ENCODE measurements around the gene SIX3. TPM values are rescaled to one million over a fixed set of nuclear protein-coding genes. Genes with fewer than 3 reads are reported as not detected.

Gene SIX3
- total and polyA plus RNA-seq, 2 experiments from 2014 or later = not detected

DNA sequence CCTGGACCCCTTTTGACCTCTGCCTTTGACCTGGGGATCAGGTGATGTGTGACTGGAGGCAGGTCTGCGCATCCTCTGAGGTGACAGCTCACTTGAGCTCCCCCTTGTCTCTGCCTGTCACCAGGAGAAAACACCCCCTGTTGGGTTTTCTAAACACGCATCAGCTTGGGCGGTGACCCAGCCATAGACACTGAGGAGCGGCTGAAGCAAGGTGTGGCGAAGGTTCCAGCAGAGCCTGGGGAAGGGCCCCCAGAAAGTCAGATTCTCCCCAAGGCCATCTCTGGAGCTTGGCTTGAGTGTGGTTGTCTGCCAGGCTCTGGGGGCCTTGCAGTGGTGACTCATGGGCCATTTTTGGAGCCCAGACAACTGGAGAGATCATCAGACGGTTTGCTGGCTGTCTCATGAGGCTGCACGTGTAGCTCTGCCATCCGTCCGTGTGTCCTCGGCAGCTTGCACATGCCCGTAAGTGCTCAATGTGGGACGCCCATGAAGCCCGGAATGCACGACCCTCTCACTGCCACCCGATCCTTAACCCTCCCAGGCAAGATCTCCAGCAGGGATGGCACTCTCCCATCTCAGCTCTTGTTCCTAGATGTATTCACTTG, 29.4 kb downstream of the SIX3 start:
- Histone ChIP-seq H3K4me3 (no peak overlapping the region), H3K4me2 (ENCODE audit: unreplicated experiment) (no peak overlapping the region), H3K9me2 (ENCODE audit: insufficient read depth) (no peaks in the 10 kb centered on the region), H3K79me2 (ENCODE audit: insufficient read depth) (no peaks in the 10 kb centered on the region), H3K27ac (no peak overlapping the region), H3F3A (ENCODE audit: insufficient read depth) (no peaks in the 10 kb centered on the region), H2AFZ (no peak overlapping the region), H4K20me1 (ENCODE audit: insufficient read depth) (no peaks in the 10 kb centered on the region), H3K27me3 (replicated peaks; ENCODE audit: insufficient read depth) (no peaks in the 10 kb centered on the region), H3K36me3 (ENCODE audit: low read depth) (no peaks in the 10 kb centered on the region), H3K9ac (no peak overlapping the region), H3K9me3 (ENCODE audit: low read depth) (no peaks in the 10 kb centered on the region), H3K4me1 (ENCODE audit: insufficient read depth) (no peaks in the 10 kb centered on the region)
- no peak for TF ChIP-seq EZH2 (IDR thresholded peaks at IDR 0.05; ENCODE audit: insufficient read depth, poor library complexity, severe bottlenecking)
- no peak for TF ChIP-seq EZH2phosphoT487 (IDR thresholded peaks at IDR 0.05; ENCODE audit: insufficient read depth, low read depth)
- 75% methylated on average over 15 of the region's 15 CpGs for WGBS, 2 experiments (ENCODE audit: low coverage in 1 of 2, low lambda C conversion rate in 2 of 2, missing lambda C conversion rate in 2 of 2)
- DNase-seq = no peak
- in situ Hi-C loops (cut with MboI) = loop anchor here (25.0 kb wide), 1 partner anchor 934 kb away; no protein-coding TSS in a partner anchor

DNA sequence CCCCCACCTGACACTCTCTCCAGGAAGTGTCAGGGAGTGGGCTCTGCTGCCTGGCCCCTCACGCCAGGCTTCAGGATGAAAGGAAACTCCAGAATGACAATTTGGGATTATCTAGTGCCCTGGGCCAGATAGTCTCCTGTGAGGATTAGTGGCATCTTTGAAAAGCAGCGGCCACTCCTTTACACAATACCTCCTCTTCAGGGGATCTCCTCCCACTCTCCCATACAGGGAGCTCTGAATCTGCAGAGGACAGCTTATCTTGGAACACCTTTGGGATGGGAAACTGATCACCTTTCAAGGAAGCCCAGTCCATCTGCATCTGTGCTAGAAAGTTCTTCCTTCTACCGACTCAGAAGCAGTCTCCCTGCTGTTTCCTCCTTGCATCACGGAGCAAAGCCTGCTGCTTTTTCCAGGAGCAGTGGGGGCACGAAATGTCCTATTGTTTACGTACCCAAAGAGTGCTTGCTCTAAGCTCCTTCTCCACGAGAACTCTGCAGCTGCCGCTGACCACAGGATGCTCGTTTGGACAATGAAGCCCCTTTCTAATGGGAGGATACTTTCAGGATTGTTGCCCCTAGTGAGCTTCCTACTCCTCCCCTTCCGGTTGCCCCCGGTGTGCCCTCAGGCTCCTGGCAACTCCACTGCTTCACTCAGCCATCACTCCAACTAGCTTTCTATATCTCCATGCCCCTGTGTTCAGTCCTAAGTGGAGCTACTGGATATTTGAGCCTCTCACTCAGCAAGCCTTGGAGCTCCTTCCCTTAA, 31.5 kb downstream of the SIX3 start:
- Histone ChIP-seq H3K9ac (no peak overlapping the region), H3K27me3 (replicated peaks; ENCODE audit: insufficient read depth) (peaks cover 3% of the 10 kb centered on the region), H4K20me1 (ENCODE audit: insufficient read depth) (no peaks in the 10 kb centered on the region), H3K4me1 (ENCODE audit: insufficient read depth) (no peaks in the 10 kb centered on the region), H3K27ac (no peak overlapping the region), H3F3A (ENCODE audit: insufficient read depth) (no peaks in the 10 kb centered on the region), H3K4me2 (ENCODE audit: unreplicated experiment) (no peak overlapping the region), H3K9me3 (ENCODE audit: low read depth) (no peaks in the 10 kb centered on the region), H2AFZ (no peak overlapping the region), H3K36me3 (ENCODE audit: low read depth) (no peaks in the 10 kb centered on the region), H3K79me2 (ENCODE audit: insufficient read depth) (no peaks in the 10 kb centered on the region), H3K9me2 (ENCODE audit: insufficient read depth) (no peaks in the 10 kb centered on the region), H3K4me3 (no peak overlapping the region)
- DNase-seq = no peak
- in situ Hi-C loops (cut with MboI) = loop anchor here (25.0 kb wide), 1 partner anchor 936 kb away; no protein-coding TSS in a partner anchor
- TF ChIP-seq EZH2 (IDR thresholded peaks at IDR 0.05; ENCODE audit: insufficient read depth, poor library complexity, severe bottlenecking) (no peak), EZH2phosphoT487 (IDR thresholded peaks at IDR 0.05; ENCODE audit: insufficient read depth, low read depth) (no peak)
- 50 to 51% methylated on average over 11 of the region's 11 CpGs for WGBS, 2 experiments (ENCODE audit: low coverage in 1 of 2, low lambda C conversion rate in 2 of 2, missing lambda C conversion rate in 2 of 2)

DNA sequence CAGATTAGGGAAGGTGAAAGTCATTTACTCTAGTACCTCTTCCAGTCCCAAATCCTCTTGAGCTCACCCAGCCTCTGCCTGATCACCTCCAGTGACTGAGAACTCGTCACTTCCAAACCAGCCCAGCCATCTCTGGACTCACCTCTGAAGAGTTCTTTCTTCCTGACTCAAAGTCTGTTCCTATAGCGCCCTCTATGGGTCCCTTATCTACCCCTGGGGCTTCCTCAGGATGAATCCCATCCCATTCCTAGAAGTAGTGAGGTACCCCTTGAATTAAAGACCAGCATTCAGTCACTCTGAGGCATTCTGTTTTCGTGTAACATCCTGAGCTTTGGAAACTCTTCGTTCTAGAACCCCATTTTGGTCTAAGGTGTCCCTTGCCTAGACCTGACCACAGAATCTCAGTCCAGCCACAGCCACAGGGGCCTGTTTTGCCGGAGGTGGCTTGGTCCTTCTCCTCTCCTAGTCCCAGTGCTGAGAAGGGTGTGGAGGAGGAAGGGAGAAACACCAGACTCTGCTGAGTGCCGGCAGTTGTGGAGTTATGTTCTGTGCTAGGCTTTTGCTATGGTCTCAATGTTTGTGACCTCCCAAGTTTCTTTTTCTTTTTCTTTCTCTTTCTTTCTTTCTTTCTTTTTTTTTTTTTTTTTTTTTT, 32.7 kb downstream of the SIX3 start:
- H3K9ac ChIP-seq = no peak overlapping the region
- no peak overlapping the region for H3K4me2 ChIP-seq (ENCODE audit: unreplicated experiment)
- no peak overlapping the region for H3K4me3 ChIP-seq
- no peaks in the 10 kb centered on the region for H3F3A ChIP-seq (ENCODE audit: insufficient read depth)
- no peak overlapping the region for H3K27ac ChIP-seq
- no peaks in the 10 kb centered on the region for H3K9me3 ChIP-seq (ENCODE audit: low read depth)
- DNase-seq = peak; percentile 80
- no peaks in the 10 kb centered on the region for H3K79me2 ChIP-seq (ENCODE audit: insufficient read depth)
- 56 to 58% methylated on average over 6 of the region's 6 CpGs for WGBS, 2 experiments (ENCODE audit: low coverage in 1 of 2, low lambda C conversion rate in 2 of 2, missing lambda C conversion rate in 2 of 2)
- TF ChIP-seq EZH2phosphoT487 (IDR thresholded peaks at IDR 0.05; ENCODE audit: insufficient read depth, low read depth) = no peak
- TF ChIP-seq EZH2 (IDR thresholded peaks at IDR 0.05; ENCODE audit: insufficient read depth, poor library complexity, severe bottlenecking) = no peak
- no peaks in the 10 kb centered on the region for H3K9me2 ChIP-seq (ENCODE audit: insufficient read depth)
- in situ Hi-C loops (cut with MboI) = loop anchor here (25.0 kb wide), 1 partner anchor 937 kb away; no protein-coding TSS in a partner anchor
- H4K20me1 ChIP-seq (ENCODE audit: insufficient read depth) = no peaks in the 10 kb centered on the region
- H2AFZ ChIP-seq = no peak overlapping the region
- H3K36me3 ChIP-seq (ENCODE audit: low read depth) = no peaks in the 10 kb centered on the region
- H3K27me3 ChIP-seq (replicated peaks; ENCODE audit: insufficient read depth) = peaks cover 5% of the 10 kb centered on the region
- no peaks in the 10 kb centered on the region for H3K4me1 ChIP-seq (ENCODE audit: insufficient read depth)

DNA sequence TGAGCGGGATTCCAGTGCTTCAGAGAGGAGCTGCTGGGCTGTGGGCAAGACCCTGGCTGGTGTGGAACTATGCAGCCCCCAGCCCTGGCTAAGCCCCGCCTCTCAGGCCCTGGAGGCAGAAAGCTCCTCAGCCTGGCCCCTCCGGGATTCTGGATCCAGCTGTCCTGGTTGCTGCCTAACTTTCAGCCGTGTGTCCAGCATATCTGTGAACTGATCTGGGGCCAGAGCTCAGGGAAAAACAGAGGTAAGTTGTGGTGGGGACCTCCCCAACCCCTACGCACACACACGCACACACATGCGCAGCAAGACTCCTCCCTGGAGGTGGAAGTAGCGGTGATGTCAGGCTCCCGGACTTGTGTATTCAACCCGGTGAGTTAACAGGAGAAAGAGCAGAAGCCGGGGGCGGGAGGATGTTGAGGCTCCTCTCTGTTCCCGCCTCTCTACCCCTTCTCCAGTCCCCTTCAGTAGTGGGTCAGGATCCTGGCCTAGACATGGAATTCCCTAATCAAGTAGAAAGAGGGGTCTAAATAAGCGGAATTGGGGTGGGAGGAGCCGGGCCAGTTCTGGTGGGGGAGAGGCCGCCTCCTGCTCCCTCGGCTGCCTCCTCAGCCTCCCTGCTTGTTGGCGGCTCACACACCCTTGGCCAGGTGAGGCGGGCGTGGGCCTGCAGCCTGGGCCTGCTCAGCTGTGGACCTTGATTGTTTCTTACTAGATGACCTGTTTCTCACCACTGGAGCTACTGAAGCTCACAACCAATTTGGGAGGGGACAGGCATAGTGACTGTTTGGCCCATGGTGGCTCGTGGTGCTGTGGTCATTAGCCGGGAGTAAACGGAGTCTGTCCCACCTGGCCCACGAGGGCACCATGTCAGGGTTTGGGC, 34.3 kb downstream of the SIX3 start:
- Histone ChIP-seq H2AFZ (no peak overlapping the region), H3K36me3 (ENCODE audit: low read depth) (no peaks in the 10 kb centered on the region), H3F3A (ENCODE audit: insufficient read depth) (no peaks in the 10 kb centered on the region), H3K27me3 (replicated peaks; ENCODE audit: insufficient read depth) (peaks cover 5% of the 10 kb centered on the region), H3K9me3 (ENCODE audit: low read depth) (no peaks in the 10 kb centered on the region), H3K4me3 (no peak overlapping the region), H3K4me2 (ENCODE audit: unreplicated experiment) (no peak overlapping the region), H4K20me1 (ENCODE audit: insufficient read depth) (no peaks in the 10 kb centered on the region), H3K27ac (no peak overlapping the region), H3K79me2 (ENCODE audit: insufficient read depth) (no peaks in the 10 kb centered on the region), H3K9me2 (ENCODE audit: insufficient read depth) (no peaks in the 10 kb centered on the region), H3K9ac (no peak overlapping the region), H3K4me1 (ENCODE audit: insufficient read depth) (no peaks in the 10 kb centered on the region)
- TF ChIP-seq EZH2phosphoT487 (IDR thresholded peaks at IDR 0.05; ENCODE audit: insufficient read depth, low read depth) = no peak
- TF ChIP-seq EZH2 (IDR thresholded peaks at IDR 0.05; ENCODE audit: insufficient read depth, poor library complexity, severe bottlenecking) = no peak
- 75 to 78% methylated on average over 23 to 24 of the region's 24 CpGs for WGBS, 2 experiments (ENCODE audit: low coverage in 1 of 2, low lambda C conversion rate in 2 of 2, missing lambda C conversion rate in 2 of 2)
- in situ Hi-C loops (cut with MboI) = no loop called here
- DNase-seq = no peak

All from GM23248 (cell line).